OCI-LY7 (cell line): ENCODE results near the gene PPP3CB. TPM values are rescaled to one million over a fixed set of nuclear protein-coding genes. Genes with fewer than 3 reads are reported as not detected.
A peak's percentile ranks its signal among the peaks of the same experiment; 100 is the strongest.

Source experiments
- Bru-seq: library from RNA; stranded (reverse); fragments of 400-500 nt; gene quantifications from one replicate; lab custom pipeline; 2021; lab: Mats Ljungman, UMichigan
- BruChase-seq, 2 experiments: library from RNA; stranded (reverse); fragments of 400-500 nt; gene quantifications; one replicate each; lab custom pipeline; 2021; lab: Mats Ljungman, UMichigan
- BruUV-seq: library from RNA; stranded (reverse); fragments of 400-500 nt; replicated peaks from 2 replicates; lab custom pipeline; 2021; lab: Mats Ljungman, UMichigan
- CTCF ChIA-PET: fragments of 300-600 bp; sonication (Branson Sonifier 250); formaldehyde crosslinking; loops from one replicate; lab custom pipeline; 2022; ENCODE audit warnings: antibody characterized with exemption; ENCODE audit not compliant: unreplicated experiment; lab: Charles Lee
- POLR2A ChIA-PET: fragments of 300-600 bp; sonication (Branson Sonifier 250); formaldehyde crosslinking; loops from one replicate; lab custom pipeline; 2022; ENCODE audit warnings: antibody characterized with exemption; lab: Charles Lee
- DNase-seq: peaks from one replicate; pipeline ENCODE4 v3.0.0-alpha.2; 2015; ENCODE audit warnings: low spot score
- H2AFZ ChIP-seq: fragments of 200-600 bp; sonication (generic), shearing (Covaris generic); 2 replicates; pipeline ENCODE4 v1.6.1; 2014; ENCODE audit warnings: mild to moderate bottlenecking, antibody characterized with exemption, low read length, moderate library complexity
- H3K27ac ChIP-seq: fragments of 200-600 bp; sonication (generic); 2 replicates; pipeline ENCODE4 v1.5.1; 2014; ENCODE audit warnings: mixed run types, low read depth, mild to moderate bottlenecking, moderate library complexity, low read length, inconsistent platforms; ENCODE audit not compliant: poor library complexity, severe bottlenecking
- H3K36me3 ChIP-seq: fragments of 200-600 bp; sonication (generic); 2 replicates; pipeline ENCODE4 v1.6.1; 2014; ENCODE audit warnings: mild to moderate bottlenecking, antibody characterized with exemption, low read length, moderate library complexity, mixed read lengths; ENCODE audit not compliant: insufficient read depth
- H3K4me1 ChIP-seq: fragments of 200-600 bp; sonication (generic); 2 replicates; pipeline ENCODE4 v1.5.1; 2014; ENCODE audit warnings: mild to moderate bottlenecking, low read length; ENCODE audit not compliant: insufficient read depth, poor library complexity, severe bottlenecking
- H3K4me2 ChIP-seq: fragments of 200-600 bp; sonication (generic); 2 replicates; pipeline ENCODE4 v1.6.1; 2014; ENCODE audit warnings: mild to moderate bottlenecking, low read length
- H3K4me3 ChIP-seq: fragments of 200-600 bp; sonication (generic); 2 replicates; pipeline ENCODE4 v1.5.1; 2014; ENCODE audit warnings: mild to moderate bottlenecking, low read depth, low read length; ENCODE audit not compliant: poor library complexity, severe bottlenecking
- H3K79me2 ChIP-seq: fragments of 200-600 bp; sonication (generic); 2 replicates; pipeline ENCODE4 v1.6.1; 2016; ENCODE audit warnings: low read depth, mild to moderate bottlenecking, low read length, moderate library complexity, mixed read lengths; ENCODE audit not compliant: insufficient read depth
- H3K9me2 ChIP-seq: fragments of 200-600 bp; sonication (generic); 2 replicates; pipeline ENCODE4 v1.6.1; 2016; ENCODE audit warnings: mild to moderate bottlenecking, low read length, mixed read lengths; ENCODE audit not compliant: insufficient read depth
- H3K9me3 ChIP-seq: fragments of 200-600 bp; sonication (generic); 2 replicates; pipeline ENCODE4 v1.6.1; 2014; ENCODE audit warnings: mild to moderate bottlenecking, mixed run types, low read length, mixed read lengths
- H4K20me1 ChIP-seq: fragments of 200-600 bp; sonication (generic); 2 replicates; pipeline ENCODE4 v1.6.1; 2014; ENCODE audit warnings: mild to moderate bottlenecking, antibody characterized with exemption, low read length, moderate library complexity, mixed read lengths; ENCODE audit not compliant: insufficient read depth
- CTCF ChIP-seq: fragments of 200-600 bp; sonication (generic); conservative IDR thresholded peaks from 2 replicates; pipeline ENCODE4 v1.5.1; 2014; ENCODE audit warnings: mild to moderate bottlenecking, antibody characterized with exemption, low read length, moderate library complexity, mixed read lengths
- EZH2phosphoT487 ChIP-seq: fragments of 200-600 bp; sonication (generic); IDR thresholded peaks from 2 replicates; pipeline ENCODE4 v1.6.1; 2018; ENCODE audit warnings: low read depth, borderline replicate concordance, mild to moderate bottlenecking, mixed run types, antibody characterized with exemption, low read length, moderate library complexity, mixed read lengths
- intact Hi-C: fragments of 100-400 bp; cut with micrococcal nuclease; formaldehyde crosslinking; loops from one replicate; pipeline ENCODE4 v1.10.0; 2022; ENCODE audit not compliant: unreplicated experiment
- long read RNA-seq: library from polyadenylated mRNA; stranded (forward); transcript quantifications from one replicate; pipeline ENCODE4 v2.0.0, GENCODE V29; 2022
- total RNA-seq, 2 experiments: library from RNA; depleted of rRNA in 1 of 2; stranded (reverse); fragments of >200 nt in 1 of 2; shearing (Covaris generic) in 1 of 2; gene quantifications; 2 replicates each; pipeline ENCODE4 v1.2.3, GENCODE V29; 2014 to 2022

PPP3CB gene
- total RNA-seq (2014; rRNA removed; shearing (Covaris generic)) (15.5 and 18.6 TPM in 2 replicates), total RNA-seq (2022) (43.1 and 45.3 TPM in 2 replicates), Bru-seq, nascent RNA (percentile 84 among the genes with signal in this experiment), BruChase-seq, experiment 1, labeled RNA remaining after a 6-hour chase (percentile 83 among the genes with signal in this experiment), BruChase-seq, experiment 2, labeled RNA remaining after a 2-hour chase (percentile 86 among the genes with signal in this experiment)
- long read RNA-seq, transcript PPP3CB-201 (12 exons, 2,418 nt), result major isoform, 6 of 37 reads
- long read RNA-seq, partial matches to known transcripts, result 17 of 37 reads
- long read RNA-seq, other reads (novel, unspliced or antisense), result 11 of 37 reads

GRCh38 chr10:73495884-73496674 lies at the start of gene PPP3CB:
PPP3CB (minus strand) TSS chr10:73496024; CDS start chr10:73495889, 135 bp downstream.
- H3K27ac ChIP-seq, result peak within 1 kb of the TSS; percentile 79
- TF ChIP-seq EZH2phosphoT487, result no peak
- no peak for TF ChIP-seq CTCF
- H3K4me2 ChIP-seq, result peak within 1 kb of the TSS; percentile 99
- 0 out of 2 replicates have a peak, but pooled peaks cover 5% of the 10 kb centered on the region for H4K20me1 ChIP-seq
- CTCF ChIA-PET, result no interaction called here
- H3K79me2 ChIP-seq, result peaks cover 43% of the 10 kb centered on the region
- no peaks in the 10 kb centered on the region for H3K9me3 ChIP-seq
- POLR2A ChIA-PET, result interaction anchor here (0.6 to 2.0 kb wide), 11 partner anchors 11 to 1387 kb away, joined by 3 to 6 read pairs (median 4); partner anchors contain the start of gene DNAJC9
- intact Hi-C loops, result loop anchor here (2.0 kb wide), 1 partner anchor 83 kb away; no protein-coding TSS in a partner anchor
- BruUV-seq, result TSS peak; percentile 86
- H2AFZ ChIP-seq, result peak within 1 kb of the TSS; percentile 75
- H3K9me2 ChIP-seq, result no peaks in the 10 kb centered on the region
- H3K36me3 ChIP-seq, result peaks cover 27% of the 10 kb centered on the region
- DNase-seq, result peak; percentile 93
- peak within 1 kb of the TSS; percentile 92 for H3K4me3 ChIP-seq
- H3K4me1 ChIP-seq, result peaks cover 26% of the 10 kb centered on the region

- Histone ChIP-seq H3K4me3 (no peak overlapping the region), H3K36me3 (no peaks in the 10 kb centered on the region), H3K4me1 (no peaks in the 10 kb centered on the region), H3K9me2 (no peaks in the 10 kb centered on the region), H3K27ac (no peak overlapping the region), H2AFZ (no peak overlapping the region), H3K4me2 (no peak overlapping the region), H4K20me1 (no peaks in the 10 kb centered on the region), H3K79me2 (no peaks in the 10 kb centered on the region), H3K9me3 (no peaks in the 10 kb centered on the region)
- TF ChIP-seq CTCF, result no peak
- no peak for TF ChIP-seq EZH2phosphoT487
- ChIA-PET POLR2A (no interaction called here), CTCF (no interaction called here)
- intact Hi-C loops, result no loop called here
- no peak for DNase-seq
- BruUV-seq, result no TSS peak
Measured at GRCh38 chr10:73545357-73545756, 49.5 kb upstream of the PPP3CB start.
